HG03159 (cell line): ENCODE results near the gene BCL2L2.
A peak's percentile ranks its signal among the peaks of the same experiment; 100 is the strongest.

ENCODE experiments used
- ATAC-seq: cut with Tn5 transposase; IDR thresholded peaks from one replicate; pipeline ENCODE4 v1.9.1; 2021; ENCODE audit warnings: mild to moderate bottlenecking, moderate library complexity; ENCODE audit not compliant: unreplicated experiment

BCL2L2 gene

GRCh38 chr14:23299211-23299957, 7.2 kb upstream of the BCL2L2 start:
- no peak for ATAC-seq

- no peak for ATAC-seq
Observed at GRCh38 chr14:23299986-23300686, 6.5 kb upstream of the BCL2L2 start.

GRCh38 chr14:23300687-23301223, 5.9 kb upstream of the BCL2L2 start:
- no peak for ATAC-seq

GRCh38 chr14:23301288-23301968, 5.2 kb upstream of the BCL2L2 start:
- ATAC-seq, result peak; percentile 78

- peak; percentile 23 for ATAC-seq
Observed at GRCh38 chr14:23301969-23302289, 4.7 kb upstream of the BCL2L2 start.

- ATAC-seq, result peak; percentile 44
Observed at GRCh38 chr14:23302290-23303225, 4.1 kb upstream of the BCL2L2 start, which contains the start of gene PPP1R3E. PPP1R3E (minus strand) TSS chr14:23302859; CDS start chr14:23302576, 283 bp downstream.

GRCh38 chr14:23307146-23307530, 505 bp downstream of the BCL2L2 start:
- no peak for ATAC-seq

- ATAC-seq, result no peak
Observed at GRCh38 chr14:23307687-23308644, 1.3 kb downstream of the BCL2L2 start.

- ATAC-seq, result no peak
Observed at GRCh38 chr14:23308721-23309445, 2.2 kb downstream of the BCL2L2 start.

- no peak for ATAC-seq
Observed at GRCh38 chr14:23310546-23310945, 3.9 kb downstream of the BCL2L2 start.

GRCh38 chr14:23316300-23316699, 9.7 kb downstream of the BCL2L2 start:
- no peak for ATAC-seq

GRCh38 chr14:23319746-23320583, 13.3 kb downstream of the BCL2L2 start:
- ATAC-seq, result no peak

GRCh38 chr14:23320584-23321571, 14.2 kb downstream of the BCL2L2 start, which contains the start of gene PABPN1:
PABPN1 (plus strand) TSS chr14:23321457; CDS start chr14:23321470, 13 bp downstream.
- peak; percentile 90 for ATAC-seq

- ATAC-seq, result peak; percentile 6
Observed at GRCh38 chr14:23321572-23322547, 15.2 kb downstream of the BCL2L2 start.
